NCI-H345 treated with DMSO at 0.1 percent for 48 hours (cell line): Measurements from ENCODE around the gene KRTAP10-9.
"Not testable (repeated sequence)": the region's sequence is repeated elsewhere in the genome, so short reads cannot be mapped to it uniquely, and the experiment has no call there.

Source experiments
- DNase-seq: peaks from one replicate; lab custom pipeline; 2025; ENCODE audit not compliant: unreplicated experiment; lab: John Stamatoyannopoulos, UW

The KRTAP10-9 gene

GRCh38 chr21:44595524-44595923 lies 31.4 kb upstream of the KRTAP10-9 start:
- DNase-seq, result no peak

DNA sequence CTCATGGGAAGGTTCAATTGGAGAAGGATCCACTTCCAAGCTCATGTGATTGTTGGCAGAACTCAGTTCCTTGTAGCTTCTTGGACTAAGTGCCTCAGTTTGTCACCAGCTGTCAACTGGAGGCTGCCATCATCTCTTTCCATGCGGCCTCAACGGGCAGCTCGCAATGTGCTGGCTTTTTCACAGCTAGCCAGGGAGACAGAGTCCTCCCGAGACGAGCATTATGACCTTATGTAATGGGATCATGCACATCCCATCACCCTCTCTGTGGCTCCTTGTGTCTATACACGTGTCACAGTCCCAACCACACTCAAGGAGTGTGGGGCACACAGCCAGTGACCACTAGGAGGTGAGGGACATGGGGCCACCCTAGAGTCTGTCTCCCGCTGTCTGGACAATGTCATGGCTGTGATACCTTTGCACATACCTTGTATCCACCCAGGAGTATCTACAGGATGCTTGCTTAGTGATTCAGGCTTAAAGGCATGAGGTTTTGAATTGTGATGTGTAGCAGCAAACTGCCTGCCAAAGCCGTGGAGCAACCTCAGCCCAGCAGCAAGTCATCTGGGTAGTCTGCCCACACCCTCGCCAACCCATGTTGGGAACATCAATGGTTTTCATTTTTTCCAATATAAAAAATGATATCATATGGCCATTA lies 30.7 kb upstream of the KRTAP10-9 start:
- DNase-seq, result no peak

GRCh38 chr21:44598061-44598460 lies 28.8 kb upstream of the KRTAP10-9 start:
- no peak for DNase-seq

- DNase-seq, result no peak
These were observed 27.4 kb upstream of the KRTAP10-9 start for GRCh38 chr21:44599264-44600029.

GRCh38 chr21:44600118-44600978 lies 26.5 kb upstream of the KRTAP10-9 start, which contains the start of gene KRTAP10-7:
TSS of gene KRTAP10-7 (plus strand) at chr21:44600597. CDS start at chr21:44600622, 25 bp downstream.
- DNase-seq, result not testable (repeated sequence)

GRCh38 chr21:44601091-44601490 lies 25.8 kb upstream of the KRTAP10-9 start:
- not testable (repeated sequence) for DNase-seq

- DNase-seq, result no peak
These were observed 25.1 kb upstream of the KRTAP10-9 start for GRCh38 chr21:44601596-44602462.

DNA sequence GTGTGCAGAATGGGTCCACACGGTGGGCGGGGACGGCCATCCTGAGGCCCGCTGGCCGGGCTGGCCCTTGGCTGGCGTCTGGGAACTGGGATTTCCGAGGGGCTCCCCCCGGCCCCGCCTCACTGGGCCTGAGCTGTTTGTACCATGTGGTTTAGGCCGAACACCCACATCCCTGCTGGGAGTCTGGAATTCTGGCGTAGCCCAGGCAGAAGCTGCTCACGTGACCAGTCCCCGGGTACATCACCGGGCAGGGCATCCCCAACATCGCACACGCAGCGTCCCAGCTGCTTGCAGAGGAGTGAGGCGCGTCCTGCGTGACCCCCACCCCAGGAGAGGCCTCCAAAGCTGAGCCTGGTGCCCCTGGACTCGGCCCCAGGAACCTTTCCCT lies 24.4 kb upstream of the KRTAP10-9 start:
- DNase-seq, result no peak

DNA sequence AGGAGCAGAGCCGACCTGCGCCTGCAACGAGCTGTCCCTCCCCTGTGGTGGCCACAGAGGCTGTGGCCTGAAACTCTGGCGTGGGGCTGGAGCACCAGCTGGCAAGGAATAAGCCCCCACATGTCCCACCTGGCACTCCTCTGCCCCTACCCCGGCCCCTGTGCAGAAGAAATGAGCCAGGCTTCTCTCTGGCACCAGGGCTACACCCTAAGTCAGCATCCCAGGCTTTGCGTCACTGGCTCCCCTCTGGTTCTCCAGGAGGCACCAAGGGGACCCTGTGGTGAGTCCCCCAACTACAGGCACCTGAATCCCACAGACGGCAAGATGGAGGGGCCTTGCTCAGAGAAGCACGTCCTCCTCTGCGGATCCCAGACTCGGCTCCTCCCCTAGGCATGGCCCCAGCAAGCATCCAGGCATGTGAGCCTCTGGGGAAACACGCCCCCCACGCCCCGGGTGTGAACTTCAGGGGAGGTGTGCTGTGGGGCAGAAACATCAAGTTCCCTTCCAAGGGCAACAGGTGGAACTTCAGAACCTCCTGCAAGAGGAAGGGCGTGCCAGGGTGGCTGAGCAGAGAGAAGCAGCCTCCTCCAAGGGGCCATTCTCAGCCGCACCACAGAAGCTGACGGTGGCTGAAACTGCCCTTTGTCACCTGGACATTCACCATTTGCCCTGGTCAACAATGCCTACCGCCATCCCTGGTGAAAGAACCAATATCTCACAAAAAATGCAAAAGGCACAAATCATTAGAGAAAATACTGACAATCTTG lies 23.6 kb upstream of the KRTAP10-9 start:
- no peak for DNase-seq

DNA sequence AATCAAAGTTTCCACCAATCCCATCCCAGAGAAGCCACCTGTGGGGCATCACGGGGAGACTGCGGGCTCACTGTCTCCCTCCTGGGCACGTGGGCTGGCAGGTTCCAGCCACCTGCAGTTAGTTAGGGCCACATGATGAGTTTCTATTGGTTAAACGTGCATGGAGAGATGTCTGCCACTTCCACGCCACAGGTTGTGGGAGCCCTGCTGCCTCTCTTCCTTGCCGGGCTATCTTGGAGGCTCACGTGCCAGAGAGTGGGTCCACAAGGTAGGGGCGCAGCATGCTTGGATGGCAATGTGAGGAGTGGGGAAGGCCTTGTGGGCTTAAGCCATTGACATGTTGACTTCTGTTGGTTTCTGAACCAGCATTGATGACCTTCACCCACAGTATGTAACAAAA lies 23.0 kb upstream of the KRTAP10-9 start:
- DNase-seq, result no peak

GRCh38 chr21:44606495-44606894 lies 20.4 kb upstream of the KRTAP10-9 start:
- DNase-seq, result no peak

GRCh38 chr21:44609193-44609592 lies 17.7 kb upstream of the KRTAP10-9 start:
- DNase-seq, result no peak

GRCh38 chr21:44610157-44610843 lies 16.6 kb upstream of the KRTAP10-9 start:
- not testable (repeated sequence) for DNase-seq

- no peak for DNase-seq
These were observed 15.3 kb upstream of the KRTAP10-9 start for GRCh38 chr21:44611551-44611950.

DNA sequence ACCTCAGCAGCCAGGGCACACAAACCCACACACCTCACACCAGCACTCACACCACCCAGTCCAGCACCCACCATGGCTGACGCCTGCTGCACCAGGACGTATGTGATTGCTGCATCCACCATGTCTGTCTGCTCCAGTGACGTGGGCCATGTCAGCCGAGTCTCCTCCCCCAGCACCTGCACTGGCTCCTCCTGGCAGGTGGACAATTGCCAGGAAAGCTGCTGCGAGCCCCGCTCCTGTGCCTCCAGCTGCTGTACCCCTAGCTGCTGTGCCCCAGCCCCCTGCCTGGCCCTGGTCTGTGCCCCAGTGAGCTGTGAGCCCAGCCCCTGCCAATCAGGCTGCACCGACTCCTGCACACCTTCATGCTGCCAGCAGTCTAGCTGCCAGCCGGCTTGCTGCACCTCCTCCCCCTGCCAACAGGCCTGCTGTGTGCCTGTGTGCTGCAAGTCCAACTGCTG lies 14.8 kb upstream of the KRTAP10-9 start, which contains the start of gene KRTAP10-8:
KRTAP10-8 (plus strand) TSS at position 51 of the 458 bp plus-strand sequence; CDS start at position 73, 22 bp downstream.
- no peak for DNase-seq

DNA sequence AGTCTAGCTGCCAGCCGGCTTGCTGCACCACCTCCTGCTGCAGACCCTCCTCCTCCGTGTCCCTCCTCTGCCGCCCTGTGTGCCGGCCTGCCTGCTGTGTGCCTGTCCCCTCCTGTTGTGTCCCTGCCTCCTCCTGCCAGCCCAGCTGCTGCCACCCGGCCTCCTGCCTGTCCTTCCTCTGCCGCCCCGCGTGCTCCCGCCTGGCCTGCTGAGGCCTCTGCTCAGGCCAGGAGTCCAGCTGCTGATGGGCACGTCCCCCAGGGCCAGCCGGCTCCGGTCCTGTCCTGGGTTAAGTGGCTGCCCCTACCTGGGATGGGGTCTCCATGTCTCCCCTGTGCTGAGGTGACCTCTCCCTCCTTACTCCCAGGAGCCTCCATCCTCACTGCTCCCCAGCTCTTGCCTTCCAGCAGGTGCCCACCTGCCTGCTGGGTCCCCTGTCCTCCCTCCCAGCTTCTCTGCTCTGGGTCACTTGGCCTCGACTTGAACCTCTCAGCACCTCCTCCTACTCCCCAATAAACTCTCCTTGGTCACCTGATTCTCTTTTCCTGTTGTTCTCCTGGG lies 14.1 kb upstream of the KRTAP10-9 start:
- no peak for DNase-seq

DNA sequence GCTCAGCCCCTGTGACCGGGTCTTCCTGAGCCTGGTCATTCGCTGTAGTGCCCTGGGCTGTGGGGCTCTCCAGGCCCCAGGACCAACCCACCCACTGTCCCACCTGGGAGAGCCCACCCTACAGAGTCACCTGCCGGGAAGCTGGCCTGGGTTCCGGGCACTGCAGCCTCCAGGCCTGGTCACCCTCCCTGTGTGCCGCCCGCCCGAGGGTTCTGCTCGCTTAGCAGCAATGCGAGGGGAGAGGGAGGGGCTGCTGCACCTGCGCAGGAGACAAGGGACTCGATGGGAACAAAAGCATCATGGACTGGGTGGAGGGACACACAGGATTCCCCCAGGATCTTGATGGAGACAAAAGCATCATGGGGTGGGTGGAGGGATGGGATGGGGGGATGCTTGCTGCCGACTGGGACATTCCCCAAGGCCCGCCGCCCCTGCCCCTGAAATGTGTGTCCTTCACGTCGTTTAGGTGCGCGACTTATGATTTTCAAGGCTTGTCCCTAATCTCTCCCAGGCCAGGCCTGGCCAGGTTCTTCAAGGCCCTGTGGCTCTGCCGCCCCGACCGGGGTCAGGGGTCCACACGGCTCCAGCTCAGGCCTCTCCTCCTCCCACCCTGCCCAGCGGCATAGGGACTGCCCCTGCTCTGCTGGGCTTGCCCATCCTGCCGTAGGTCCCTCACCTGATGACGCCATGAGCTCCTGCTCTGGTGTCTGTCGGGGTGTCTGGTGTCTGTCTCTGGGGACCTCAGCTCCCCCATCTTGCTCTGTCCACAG lies 13.3 kb upstream of the KRTAP10-9 start:
- no peak for DNase-seq

DNA sequence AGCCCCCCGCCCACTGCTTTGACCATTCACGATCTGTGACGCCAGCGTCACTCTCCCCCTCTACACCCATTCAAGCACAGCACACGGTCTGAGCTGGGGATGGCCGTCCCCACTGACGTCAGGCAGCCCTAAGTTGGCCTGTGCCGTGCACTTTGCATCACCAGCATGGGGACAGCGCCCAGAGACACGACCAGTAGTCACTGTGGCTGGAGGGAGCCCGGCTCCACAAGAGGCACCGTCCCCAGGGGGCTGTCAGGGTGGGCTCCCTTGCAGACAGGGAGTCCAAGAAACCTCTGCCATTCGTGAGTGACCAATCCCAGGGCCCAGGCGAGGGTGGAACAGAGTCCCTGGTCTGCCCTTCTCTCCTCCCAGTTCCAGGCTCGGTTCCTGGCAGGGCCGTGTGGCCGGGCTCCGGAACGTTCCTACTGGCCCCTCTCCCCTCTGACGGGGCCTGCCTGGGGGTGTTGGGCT lies 12.7 kb upstream of the KRTAP10-9 start:
- no peak for DNase-seq
